ENCODE measurements around the gene LRWD1. TPM values are rescaled to one million over a fixed set of nuclear protein-coding genes. Genes with fewer than 3 reads are reported as not detected.
A peak's percentile ranks its signal among the peaks of the same experiment; 100 is the strongest.

The LRWD1 gene
- total and polyA plus RNA-seq, 9 of the 15 experiments (the other 6 are each of a cell fraction or from before 2014, with no cell fraction given): 0.61 to 66.0 (median 33.2) TPM

DNA sequence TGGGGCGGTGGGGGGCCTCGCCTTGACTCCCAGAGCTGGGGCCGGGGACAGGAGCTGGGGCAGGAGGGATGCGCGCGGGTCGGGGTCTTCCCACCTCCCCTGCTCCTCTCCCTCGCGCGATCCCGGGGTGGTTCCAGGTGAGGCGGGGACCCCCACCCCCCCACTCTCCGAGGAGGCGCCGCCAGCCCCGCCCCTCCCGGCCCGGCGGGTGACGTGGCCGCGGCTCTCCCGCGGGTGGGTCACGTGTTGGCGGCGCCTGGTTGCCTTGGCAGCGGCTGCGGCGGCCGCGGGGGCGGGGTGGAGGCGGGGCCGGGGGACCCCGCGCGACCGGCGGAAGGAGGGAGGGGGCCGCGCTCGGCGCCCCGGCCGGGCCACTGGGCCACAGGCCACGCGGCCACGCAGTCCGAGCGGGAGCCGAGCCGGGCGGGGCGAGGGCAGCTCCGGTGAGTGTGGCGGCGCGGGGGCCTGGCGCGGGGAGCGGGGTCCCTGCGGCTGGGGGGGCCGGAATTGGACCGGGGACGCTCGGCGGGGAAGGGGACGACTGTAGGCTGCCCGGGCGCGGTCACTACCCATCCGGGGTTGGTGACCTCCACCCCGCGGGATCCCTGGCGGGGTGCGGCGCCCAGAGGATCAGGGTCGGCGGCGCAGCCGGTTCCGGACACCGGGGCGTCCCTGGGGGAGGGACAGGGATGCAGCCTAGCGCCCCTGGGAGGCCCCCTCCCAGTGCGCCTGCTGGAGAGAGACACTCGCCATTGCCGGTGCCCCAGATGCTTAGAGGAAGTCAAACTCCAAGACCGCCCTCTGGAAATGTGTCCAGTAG is 31.4 kb upstream of the LRWD1 start, which contains the start of gene ORAI2 (continued):
- TF ChIP-seq, protein P1, sequence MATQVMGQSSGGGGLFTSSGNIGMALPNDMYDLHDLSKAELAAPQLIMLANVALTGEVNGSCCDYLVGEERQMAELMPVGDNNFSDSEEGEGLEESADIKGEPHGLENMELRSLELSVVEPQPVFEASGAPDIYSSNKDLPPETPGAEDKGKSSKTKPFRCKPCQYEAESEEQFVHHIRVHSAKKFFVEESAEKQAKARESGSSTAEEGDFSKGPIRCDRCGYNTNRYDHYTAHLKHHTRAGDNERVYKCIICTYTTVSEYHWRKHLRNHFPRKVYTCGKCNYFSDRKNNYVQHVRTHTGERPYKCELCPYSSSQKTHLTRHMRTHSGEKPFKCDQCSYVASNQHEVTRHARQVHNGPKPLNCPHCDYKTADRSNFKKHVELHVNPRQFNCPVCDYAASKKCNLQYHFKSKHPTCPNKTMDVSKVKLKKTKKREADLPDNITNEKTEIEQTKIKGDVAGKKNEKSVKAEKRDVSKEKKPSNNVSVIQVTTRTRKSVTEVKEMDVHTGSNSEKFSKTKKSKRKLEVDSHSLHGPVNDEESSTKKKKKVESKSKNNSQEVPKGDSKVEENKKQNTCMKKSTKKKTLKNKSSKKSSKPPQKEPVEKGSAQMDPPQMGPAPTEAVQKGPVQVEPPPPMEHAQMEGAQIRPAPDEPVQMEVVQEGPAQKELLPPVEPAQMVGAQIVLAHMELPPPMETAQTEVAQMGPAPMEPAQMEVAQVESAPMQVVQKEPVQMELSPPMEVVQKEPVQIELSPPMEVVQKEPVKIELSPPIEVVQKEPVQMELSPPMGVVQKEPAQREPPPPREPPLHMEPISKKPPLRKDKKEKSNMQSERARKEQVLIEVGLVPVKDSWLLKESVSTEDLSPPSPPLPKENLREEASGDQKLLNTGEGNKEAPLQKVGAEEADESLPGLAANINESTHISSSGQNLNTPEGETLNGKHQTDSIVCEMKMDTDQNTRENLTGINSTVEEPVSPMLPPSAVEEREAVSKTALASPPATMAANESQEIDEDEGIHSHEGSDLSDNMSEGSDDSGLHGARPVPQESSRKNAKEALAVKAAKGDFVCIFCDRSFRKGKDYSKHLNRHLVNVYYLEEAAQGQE (IDR thresholded peaks at IDR 0.05; ENCODE audit: borderline replicate concordance): peak; percentile 29; the same call in 1 of the 2 replicates
- TF ChIP-seq, protein P1 (CRISPR knock-in tag; IDR thresholded peaks at IDR 0.05; ENCODE audit: low read depth): no peak
- TF ChIP-seq SMARCC2 (IDR thresholded peaks at IDR 0.05; ENCODE audit: low read depth) (no peak), NEUROD1 (IDR thresholded peaks at IDR 0.05; ENCODE audit: borderline replicate concordance, low read depth, low read length, partially characterized antibody) (no peak), HOXB6 (CRISPR knock-in tag; IDR thresholded peaks at IDR 0.05; ENCODE audit: borderline replicate concordance) (no peak), SRSF9 (IDR thresholded peaks at IDR 0.05; ENCODE audit: borderline replicate concordance, low read depth, low read length) (no peak), NUFIP1 (IDR thresholded peaks at IDR 0.05; ENCODE audit: partially characterized antibody) (no peak), NR2F6 (CRISPR knock-in tag; IDR thresholded peaks at IDR 0.05) (no peak), LCOR (CRISPR knock-in tag; IDR thresholded peaks at IDR 0.05) (no peak), RUNX1 (IDR thresholded peaks at IDR 0.05; ENCODE audit: low read depth) (no peak), CREBBP (IDR thresholded peaks at IDR 0.05; ENCODE audit: low read depth, low read length) (no peak), TAF1 (IDR thresholded peaks at IDR 0.05; ENCODE audit: control insufficient read depth, extremely low read depth, insufficient read depth, low read length, severe bottlenecking) (no peak)
- TF ChIP-seq, protein P2, sequence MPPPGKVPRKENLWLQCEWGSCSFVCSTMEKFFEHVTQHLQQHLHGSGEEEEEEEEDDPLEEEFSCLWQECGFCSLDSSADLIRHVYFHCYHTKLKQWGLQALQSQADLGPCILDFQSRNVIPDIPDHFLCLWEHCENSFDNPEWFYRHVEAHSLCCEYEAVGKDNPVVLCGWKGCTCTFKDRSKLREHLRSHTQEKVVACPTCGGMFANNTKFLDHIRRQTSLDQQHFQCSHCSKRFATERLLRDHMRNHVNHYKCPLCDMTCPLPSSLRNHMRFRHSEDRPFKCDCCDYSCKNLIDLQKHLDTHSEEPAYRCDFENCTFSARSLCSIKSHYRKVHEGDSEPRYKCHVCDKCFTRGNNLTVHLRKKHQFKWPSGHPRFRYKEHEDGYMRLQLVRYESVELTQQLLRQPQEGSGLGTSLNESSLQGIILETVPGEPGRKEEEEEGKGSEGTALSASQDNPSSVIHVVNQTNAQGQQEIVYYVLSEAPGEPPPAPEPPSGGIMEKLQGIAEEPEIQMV (tag; conservative IDR thresholded peaks at IDR 0.05; ENCODE audit: low read depth): no peak
- TF ChIP-seq, protein P3, sequence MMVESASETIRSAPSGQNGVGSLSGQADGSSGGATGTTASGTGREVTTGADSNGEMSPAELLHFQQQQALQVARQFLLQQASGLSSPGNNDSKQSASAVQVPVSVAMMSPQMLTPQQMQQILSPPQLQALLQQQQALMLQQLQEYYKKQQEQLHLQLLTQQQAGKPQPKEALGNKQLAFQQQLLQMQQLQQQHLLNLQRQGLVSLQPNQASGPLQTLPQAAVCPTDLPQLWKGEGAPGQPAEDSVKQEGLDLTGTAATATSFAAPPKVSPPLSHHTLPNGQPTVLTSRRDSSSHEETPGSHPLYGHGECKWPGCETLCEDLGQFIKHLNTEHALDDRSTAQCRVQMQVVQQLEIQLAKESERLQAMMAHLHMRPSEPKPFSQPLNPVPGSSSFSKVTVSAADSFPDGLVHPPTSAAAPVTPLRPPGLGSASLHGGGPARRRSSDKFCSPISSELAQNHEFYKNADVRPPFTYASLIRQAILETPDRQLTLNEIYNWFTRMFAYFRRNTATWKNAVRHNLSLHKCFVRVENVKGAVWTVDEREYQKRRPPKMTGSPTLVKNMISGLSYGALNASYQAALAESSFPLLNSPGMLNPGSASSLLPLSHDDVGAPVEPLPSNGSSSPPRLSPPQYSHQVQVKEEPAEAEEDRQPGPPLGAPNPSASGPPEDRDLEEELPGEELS (CRISPR knock-in tag; IDR thresholded peaks at IDR 0.05; ENCODE audit: borderline replicate concordance): no peak

Measured in K562 (cell line).